Measurements from ENCODE around the gene FLVCR1. TPM values are rescaled to one million over a fixed set of nuclear protein-coding genes. Genes with fewer than 3 reads are reported as not detected.
"Not testable (repeated sequence)": the region's sequence is repeated elsewhere in the genome, so short reads cannot be mapped to it uniquely, and the experiment has no call there.

Gene FLVCR1
- total RNA-seq, 2 donors from 2014 or later: 2.3 to 4.9 TPM

DNA sequence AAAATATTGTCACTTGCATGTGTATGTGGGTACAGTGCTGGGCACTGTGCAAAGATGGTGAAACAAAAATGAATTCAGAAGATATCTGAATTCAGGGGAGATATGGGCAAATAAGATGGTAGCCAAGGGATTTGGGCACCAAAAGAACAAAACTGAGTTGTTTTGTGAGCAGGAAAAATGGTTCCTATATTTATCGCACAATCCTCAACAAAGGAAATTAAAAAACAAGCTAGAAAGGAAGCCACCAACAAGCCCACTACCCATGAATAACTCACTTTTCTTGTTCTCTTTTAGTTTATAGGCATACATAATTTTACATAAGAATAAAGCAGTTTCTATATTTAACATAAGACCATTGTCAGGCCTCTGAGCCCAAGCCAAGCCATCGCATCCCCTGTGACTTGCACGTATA, 51.6 kb downstream of the FLVCR1 start:
- ATAC-seq (no peak), DNase-seq (no peak)
- intact Hi-C loops (cut with DNase I): no loop called here

DNA sequence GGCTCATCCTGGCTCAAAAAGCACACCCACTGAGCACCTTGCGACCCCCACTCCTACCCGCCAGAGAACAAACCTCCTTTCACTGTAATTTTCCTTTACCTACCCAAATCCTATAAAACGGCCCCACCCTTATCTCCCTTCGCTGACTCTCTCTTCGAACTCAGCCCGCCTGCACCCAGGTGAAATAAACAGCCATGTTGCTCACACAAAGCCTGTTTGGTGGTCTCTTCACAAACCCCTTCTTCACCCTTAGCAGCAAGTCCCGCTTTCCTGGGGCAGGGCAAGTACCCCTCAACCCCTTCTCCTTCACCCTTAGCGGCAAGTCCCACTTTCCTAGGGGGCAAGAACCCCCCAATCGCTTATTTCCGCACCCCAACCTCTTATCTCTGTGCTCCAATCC, 52.1 kb downstream of the FLVCR1 start:
- intact Hi-C loops (cut with DNase I); ATAC-seq; DNase-seq: not testable (repeated sequence)

DNA sequence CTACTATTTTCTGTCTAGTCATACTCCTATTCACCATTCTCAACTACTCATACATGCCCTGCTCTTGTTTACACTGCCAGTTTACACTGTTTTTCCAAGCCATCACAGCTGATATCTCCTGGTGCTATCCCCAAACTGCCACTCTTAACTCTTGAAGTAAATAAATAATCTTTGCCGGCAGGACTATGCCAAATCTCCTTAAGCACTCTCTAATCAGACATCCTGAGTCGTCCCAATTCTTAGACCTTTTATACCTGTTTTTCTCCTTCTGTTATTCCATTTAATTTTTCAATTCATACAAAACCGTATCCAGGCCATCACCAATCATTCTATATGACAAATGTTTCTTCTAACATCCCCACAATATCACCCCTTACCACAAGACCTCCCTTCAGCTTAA, 55.6 kb downstream of the FLVCR1 start:
- ATAC-seq: not testable (repeated sequence)

DNA sequence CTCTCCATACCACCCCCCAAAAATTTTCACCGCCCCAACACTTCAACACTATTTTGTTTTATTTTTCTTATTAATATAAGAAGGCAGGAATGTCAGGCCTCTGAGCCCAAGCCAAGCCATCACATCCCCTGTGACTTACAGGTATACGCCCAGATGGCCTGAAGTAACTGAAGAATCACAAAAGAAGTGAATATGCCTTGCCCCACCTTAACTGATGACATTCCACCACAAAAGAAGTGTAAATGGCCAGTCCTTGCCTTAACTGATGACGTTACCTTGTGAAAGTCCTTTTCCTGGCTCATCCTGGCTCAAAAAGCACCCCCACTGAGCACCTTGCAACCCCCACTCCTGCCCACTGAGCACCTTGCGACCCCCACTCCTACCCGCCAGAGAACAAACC, 56.0 kb downstream of the FLVCR1 start:
- ATAC-seq; intact Hi-C loops (cut with DNase I); DNase-seq: not testable (repeated sequence)

More for the DNA sequence above, 55.6 kb downstream of the FLVCR1 start:
- DNase-seq; intact Hi-C loops (cut with DNase I): not testable (repeated sequence)

DNA sequence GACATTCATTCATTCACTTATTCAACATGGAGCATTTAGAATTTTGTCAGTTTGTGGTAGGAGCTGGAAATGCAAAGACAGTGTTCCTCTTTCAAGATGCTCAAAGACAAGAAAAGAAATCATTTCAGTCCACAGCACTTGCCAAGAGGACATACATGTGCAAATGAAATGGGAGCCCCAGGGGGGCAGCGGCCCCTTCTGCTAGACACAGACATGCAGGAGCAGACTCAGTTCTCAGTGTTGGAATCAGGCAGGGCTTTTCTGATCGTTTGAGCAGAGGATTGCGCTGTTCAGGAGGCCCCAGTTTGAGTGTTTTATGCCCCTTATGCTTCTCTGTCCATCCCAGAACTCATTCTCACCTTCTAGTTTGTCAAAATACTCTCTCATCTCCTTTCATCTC, 56.7 kb downstream of the FLVCR1 start:
- DNase-seq (no peak), ATAC-seq (no peak)
- intact Hi-C loops (cut with DNase I): no loop called here

DNA sequence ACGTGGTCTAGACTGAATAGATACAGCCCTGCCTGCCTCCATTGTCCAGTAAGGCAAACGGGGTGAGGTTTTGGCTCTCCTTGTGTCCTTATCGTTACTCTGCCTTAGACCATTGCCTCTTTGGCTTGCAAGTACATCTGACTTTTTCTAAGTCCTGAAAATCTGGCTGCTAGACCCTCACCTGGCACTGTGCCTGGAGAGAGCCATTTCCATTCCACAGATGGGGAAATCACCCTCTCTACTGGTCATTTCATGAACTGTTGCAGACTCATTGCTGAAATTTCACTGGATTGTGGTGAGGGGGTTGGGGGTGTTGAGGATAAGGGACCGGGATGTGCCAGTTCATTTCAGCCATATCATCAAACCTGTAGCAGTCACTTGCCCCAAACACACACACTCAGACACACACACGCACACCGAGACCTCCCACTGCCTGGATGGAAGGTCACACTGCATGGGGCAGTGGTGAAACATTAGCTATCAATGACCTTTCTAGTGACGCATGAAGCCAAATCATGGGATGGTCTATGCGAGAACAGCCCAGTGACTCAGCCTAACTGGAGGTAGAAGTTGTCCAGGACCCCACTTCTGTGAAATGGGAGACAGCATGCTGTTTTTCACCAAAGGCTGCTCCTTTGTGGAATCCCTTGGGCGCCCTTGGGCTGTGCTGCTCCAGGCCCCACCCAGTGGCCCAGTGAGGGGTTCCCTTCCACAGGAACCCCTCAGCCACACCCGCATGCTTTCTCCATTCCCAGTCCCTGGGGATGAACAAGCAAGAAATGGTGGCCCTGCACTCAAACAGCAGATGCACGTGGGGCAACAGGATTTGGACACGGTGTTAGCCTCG, 57.4 kb downstream of the FLVCR1 start:
- intact Hi-C loops (cut with DNase I): no loop called here
- ATAC-seq (peak; percentile 45 to 55), DNase-seq (peak; percentile 76)

DNA sequence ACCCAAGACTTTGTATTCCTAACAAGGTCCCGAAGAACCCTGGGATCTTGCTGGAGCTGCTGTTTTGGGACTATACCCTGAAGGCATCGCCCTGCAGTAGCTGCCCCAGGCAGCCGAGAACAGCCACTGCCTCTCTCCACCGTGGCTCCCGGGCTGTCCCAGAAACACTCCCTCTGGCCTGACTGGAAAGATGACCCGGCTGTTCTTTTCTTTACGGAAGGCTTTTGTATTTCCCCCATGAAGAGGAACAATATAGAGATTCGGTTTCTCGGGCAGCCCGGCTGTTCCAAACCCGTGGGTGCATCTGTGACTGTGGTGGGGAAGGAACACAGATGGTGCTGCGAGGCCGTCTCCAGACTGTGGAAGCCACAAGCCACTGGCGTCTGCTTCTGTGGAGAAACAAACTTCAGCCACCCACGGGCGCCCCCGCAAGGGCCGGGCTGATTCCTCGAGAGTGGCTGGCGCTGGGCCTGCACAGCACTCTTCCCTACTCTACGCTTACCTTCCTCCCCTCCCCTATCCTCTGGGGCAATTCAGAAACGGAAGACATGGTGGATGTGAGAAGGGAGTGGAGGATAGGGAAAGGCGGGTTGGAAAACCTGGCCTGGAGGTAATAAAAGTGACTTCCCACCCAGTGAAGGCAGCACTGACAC, 58.5 kb downstream of the FLVCR1 start:
- ATAC-seq (peak; percentile 58 to 81), DNase-seq (peak; percentile 59)
- intact Hi-C loops (cut with DNase I): no loop called here

DNA sequence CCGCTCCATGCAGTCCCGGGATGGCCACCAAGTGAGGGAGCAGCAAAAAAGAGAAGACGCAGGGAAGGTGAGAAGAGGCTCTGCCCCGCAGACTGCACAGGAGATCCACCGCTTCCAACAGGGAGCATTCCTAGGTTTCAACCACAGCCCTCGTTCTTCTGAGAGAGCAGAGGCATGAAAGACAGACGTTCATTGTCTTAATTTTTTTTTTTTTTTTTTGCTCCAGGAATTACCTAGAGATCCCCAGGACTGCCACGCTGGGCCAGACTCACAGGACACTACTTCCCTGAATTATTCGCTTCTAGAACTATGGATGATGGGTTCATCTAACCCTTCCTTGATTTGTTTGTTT, 59.0 kb downstream of the FLVCR1 start:
- no peak for DNase-seq
- ATAC-seq: no peak
- intact Hi-C loops (cut with DNase I): no loop called here

DNA sequence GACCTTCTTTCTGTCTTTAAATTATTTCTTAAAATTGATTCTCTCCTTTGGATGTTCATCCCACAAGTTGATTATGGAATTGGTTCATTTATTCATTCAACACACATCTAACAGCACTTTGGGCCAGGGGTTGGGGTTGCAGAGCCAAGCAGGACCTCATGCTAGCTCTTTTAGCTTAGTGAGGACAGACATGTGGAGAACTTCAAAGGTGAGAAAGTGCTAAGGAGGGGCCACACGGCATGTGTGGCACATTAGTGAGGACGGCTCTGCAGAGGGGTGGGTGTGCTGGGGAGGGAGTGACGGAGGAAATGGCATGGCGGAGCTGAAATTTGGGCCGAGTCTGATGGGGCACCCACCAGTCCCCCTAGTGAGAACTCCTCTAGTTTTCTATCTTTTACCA, 59.8 kb downstream of the FLVCR1 start:
- DNase-seq: no peak
- intact Hi-C loops (cut with DNase I): no loop called here
- ATAC-seq: no peak

DNA sequence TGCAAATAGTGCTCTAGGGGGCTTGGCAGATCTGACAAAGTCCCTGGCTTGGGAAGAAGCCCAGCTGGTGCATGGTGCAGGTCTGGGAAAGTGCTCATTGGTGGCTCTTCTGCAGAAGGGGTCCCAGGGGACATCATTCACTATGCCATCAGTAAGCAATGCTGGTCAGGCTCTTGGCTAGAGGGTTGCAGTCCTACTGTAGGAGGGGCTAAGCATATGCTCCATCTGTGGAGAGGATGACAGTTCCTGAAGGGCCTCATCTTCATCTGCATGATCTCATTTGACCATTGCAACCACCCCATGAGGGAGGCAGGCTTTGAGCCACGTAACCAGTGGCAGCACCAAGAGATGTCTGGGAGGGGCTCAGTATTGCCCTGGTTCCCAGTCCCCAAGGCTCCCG, 60.7 kb downstream of the FLVCR1 start:
- no peak for ATAC-seq
- intact Hi-C loops (cut with DNase I): no loop called here
- DNase-seq: no peak

DNA sequence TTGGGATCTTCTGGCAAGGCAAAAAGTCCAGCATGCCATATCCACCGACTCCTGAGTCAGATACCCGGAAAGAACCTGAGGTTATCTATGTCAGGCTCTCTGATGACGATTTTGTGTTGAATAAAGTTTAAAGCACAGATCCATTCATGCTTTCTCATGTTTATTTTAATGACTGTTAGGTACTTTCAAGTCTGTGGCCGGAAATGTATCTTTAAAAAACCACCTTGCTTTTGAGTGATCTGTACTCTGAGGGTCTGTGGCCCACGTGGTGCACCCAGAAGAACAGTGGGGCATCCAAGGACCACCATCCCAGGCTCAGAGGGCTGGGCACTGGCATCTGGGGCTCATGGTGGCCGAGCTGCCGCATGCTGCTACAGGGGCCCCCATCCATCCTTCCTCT, 62.2 kb downstream of the FLVCR1 start:
- ATAC-seq (no peak), DNase-seq (no peak)
- intact Hi-C loops (cut with DNase I): no loop called here

DNA sequence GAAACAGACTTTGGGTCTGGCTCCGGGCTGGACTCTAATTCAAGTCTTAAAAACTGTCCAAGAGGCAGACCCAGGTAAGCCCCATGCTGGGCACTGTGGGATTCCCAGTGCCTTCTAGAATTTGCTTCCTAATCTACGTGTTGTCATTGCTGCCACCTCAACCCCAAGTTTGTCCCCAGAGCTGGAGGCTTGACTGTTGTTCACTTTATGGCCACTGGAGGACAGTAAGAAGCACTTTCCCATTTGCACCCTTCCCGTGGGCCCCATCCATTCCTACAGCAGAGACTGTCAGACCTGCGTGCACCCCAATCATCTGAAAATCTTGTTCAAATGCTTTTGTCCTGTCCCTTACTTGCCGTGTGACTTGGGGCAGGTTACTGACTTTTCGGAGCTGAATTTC, 62.8 kb downstream of the FLVCR1 start:
- no peak for DNase-seq
- ATAC-seq: no peak
- intact Hi-C loops (cut with DNase I): no loop called here

DNA sequence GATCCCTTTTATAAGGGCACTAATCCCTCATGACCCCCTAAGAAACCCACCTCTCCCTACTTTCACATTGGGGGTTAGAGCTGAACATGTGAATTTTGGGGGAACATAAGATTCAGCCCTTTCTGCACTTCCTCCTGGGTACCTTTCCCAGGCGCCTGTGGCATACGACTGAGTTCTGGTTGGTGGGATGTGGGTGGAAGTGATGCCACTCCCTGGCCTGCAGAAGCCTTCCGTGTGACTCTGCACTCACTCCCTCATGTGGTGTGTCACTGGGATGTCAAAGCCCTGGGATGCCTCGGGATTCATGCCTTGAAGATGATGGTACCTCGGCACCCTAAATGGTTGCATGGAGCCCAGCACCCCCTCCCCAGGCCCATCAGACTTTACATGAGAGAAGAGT, 63.9 kb downstream of the FLVCR1 start:
- intact Hi-C loops (cut with DNase I): no loop called here
- ATAC-seq: no peak
- DNase-seq: no peak

DNA sequence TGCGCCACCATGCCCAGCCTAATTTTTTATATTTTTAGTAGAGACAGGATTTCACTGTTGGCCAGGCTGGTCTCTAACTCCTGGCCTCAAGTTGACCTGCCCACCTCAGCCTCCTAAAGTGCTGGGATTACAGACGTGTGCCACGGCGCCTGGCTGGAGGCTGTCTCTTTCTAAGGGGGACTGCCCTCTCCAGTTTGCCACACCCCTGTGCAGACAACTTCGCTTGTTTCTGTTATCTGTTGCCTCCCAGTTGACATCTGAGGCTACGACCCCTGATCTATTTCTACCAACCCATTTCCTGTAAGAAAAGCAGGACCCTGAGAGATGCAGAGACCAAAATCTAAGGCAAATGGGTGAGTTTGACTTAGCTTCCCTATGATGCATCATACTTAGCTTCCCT, 68.3 kb downstream of the FLVCR1 start:
- no peak for DNase-seq
- intact Hi-C loops (cut with DNase I): no loop called here
- no peak for ATAC-seq

DNA sequence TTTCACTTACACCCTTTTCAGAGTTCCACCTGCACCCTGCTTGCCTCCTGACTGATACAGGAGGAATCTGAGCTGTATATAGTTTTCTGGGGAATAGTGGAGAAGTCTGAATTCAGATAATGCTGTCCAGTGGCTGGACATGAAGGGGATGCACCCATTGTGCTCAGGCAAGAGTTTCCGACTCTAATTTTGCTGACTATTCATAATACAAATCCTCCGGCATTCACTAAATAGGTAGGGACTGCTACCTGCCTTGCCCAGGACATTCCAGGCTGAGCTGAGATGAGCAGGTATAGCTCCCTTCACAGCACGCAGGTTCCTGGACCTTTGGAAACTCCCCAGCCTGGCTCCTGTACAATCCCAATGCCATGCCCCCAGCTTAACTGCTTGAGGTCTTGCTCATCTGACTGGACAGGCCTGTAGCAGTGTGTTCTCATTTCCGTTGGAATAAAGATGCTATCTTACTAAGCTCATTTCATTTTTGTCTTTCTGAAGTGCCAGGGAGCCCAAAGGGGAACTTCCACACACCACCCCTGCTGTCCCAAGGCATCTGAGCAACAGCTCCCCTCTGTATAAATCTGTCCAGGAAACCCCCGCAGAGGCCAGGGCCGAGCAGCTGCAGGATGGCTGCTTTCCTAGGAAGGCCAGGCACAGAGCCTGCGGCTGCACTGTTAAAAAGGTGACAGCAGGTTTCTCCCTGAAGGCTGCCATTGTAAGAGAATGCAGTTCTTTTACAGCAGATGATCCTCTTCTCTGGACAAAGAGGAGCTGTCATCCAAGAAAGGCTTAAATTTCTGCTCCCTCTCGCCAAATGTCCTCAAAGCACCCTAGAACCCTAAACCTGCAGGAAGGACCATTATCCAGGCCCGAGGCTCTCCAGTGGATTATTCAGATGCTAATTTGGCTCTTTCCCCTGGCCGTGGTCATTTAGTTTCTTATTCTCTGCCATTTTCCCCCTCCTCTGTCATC, 70.5 kb downstream of the FLVCR1 start:
- ATAC-seq (no peak), DNase-seq (no peak)
- intact Hi-C loops (cut with DNase I): no loop called here

DNA sequence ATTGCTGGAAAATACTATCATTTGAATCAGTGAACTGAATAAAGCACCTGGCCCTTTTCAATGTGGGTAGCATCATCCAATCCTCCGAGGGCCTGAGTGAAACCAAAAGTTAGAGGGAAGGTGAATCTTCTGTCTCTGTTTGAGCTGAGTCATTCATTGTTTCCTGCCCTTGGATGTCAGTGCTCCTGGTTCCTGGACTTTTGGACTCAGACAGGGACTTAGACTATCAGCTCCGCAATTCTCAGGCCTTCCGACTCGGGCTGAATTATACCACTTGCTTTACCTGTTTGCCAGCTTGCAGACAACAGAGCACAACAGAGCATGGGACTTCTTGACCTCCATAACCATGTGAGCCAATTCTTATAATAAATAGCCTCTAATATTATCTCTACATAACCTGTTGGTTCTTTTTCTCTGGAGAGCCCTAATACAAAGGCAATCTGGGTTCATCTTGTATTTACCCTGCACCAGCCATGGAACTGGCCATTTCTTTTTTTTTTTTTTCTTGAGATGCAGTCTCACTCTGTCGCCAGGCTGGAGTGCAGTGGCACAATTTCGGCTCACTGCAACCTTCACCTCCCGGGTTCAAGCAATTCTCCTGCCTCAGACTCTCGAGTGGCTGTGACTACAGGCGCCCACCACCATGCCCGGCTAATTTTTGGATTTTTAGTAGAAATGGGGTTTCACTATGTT, 73.1 kb downstream of the FLVCR1 start:
- intact Hi-C loops (cut with DNase I): no loop called here
- no peak for ATAC-seq

DNA sequence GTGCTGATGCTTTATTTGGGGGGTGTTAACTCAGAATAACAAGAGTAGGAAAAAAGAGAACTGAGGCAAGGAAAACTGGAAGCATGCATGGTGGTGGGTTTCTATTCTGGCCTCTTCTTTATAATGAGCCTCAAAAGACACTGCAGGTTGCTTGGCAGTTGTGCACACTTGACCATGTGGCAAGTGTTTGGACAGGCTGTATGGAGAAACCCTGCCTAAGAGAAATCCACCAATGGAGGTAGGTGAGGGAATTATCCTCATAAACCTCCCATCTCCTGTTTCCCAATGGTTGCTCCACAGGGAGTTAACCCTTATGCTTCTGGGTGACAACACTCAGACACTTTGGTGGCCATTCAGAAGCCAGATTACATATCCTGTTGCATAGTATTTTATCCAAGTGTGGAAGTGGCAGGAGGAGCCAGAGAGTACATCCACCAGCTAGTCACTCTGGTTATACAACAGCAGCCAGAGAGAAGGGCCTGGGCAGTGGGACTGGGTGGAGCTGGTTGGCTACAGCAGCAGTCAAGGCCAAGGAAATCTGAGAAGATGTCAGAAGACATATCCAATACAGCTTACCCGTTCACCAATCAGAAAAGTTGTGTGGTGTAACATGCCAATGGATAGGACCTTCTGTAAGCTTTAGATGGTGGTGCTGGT, 75.9 kb downstream of the FLVCR1 start:
- intact Hi-C loops (cut with DNase I): no loop called here
- ATAC-seq (no peak), DNase-seq (no peak)

More for the DNA sequence above, 73.1 kb downstream of the FLVCR1 start:
- no peak for DNase-seq

DNA sequence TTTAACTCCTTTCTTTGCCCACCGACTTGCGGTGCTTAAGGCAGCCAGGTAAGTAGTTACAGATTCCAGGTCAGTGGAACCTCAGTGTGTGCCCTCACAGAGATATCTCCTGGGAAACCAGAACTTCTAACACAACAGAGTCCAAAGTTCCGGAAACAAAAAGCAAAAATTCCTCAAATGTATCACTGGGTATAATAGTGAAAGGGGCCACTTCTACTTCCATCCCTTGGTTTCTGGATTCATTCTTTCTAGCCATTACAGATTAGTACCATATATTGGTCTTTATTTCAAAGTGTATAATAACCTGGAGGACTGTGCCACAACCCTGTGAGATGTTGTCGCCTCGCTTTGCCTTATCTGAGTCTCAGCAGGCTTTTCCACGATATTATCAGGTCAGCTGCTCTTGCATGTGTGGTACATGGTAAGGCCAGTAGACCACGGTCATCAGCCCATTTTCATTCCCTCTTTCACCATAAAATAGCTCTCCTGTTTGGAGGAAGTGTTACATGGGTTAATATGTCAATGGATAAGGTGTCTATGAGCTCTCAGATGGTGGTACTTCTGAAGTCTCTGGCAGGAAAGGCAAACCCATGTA, 77.4 kb downstream of the FLVCR1 start:
- no peak for ATAC-seq
- DNase-seq: no peak
- intact Hi-C loops (cut with DNase I): no loop called here
